MV-4-11 (cell line): ENCODE results near the gene DEF6.
A peak's percentile ranks its signal among the peaks of the same experiment; 100 is the strongest.

Experiments
- DNase-seq: peaks from one replicate; lab custom pipeline; 2025; lab: John Stamatoyannopoulos, UW

DEF6 gene

GRCh38 chr6:35297601-35298481, at the start of gene DEF6:
TSS of gene DEF6 (plus strand) at chr6:35297818. CDS start at chr6:35297857, 39 bp downstream.
- peak; percentile 92 for DNase-seq

GRCh38 chr6:35248300-35248699, 49.3 kb upstream of the DEF6 start:
- no peak for DNase-seq

GRCh38 chr6:35248965-35249364, 48.7 kb upstream of the DEF6 start:
- no peak for DNase-seq

- DNase-seq, result no peak
Observed at GRCh38 chr6:35251949-35252348, 45.7 kb upstream of the DEF6 start.

- no peak for DNase-seq
Observed at GRCh38 chr6:35253249-35253648, 44.4 kb upstream of the DEF6 start.

GRCh38 chr6:35258336-35258735, 39.3 kb upstream of the DEF6 start:
- no peak for DNase-seq

- no peak for DNase-seq
Observed at GRCh38 chr6:35258858-35259193, 38.8 kb upstream of the DEF6 start.

- peak; percentile 92 for DNase-seq
Observed at GRCh38 chr6:35259194-35259947, 38.2 kb upstream of the DEF6 start, which contains the start of gene ZNF76. TSS of gene ZNF76 (plus strand) at chr6:35259735. CDS start at chr6:35281152, 21,417 bp downstream.

GRCh38 chr6:35259948-35260590, 37.5 kb upstream of the DEF6 start:
- DNase-seq, result no peak

GRCh38 chr6:35260591-35261570, 36.7 kb upstream of the DEF6 start:
- no peak for DNase-seq

- DNase-seq, result no peak
Observed at GRCh38 chr6:35262596-35262995, 35.0 kb upstream of the DEF6 start.

- no peak for DNase-seq
Observed at GRCh38 chr6:35264550-35265274, 32.9 kb upstream of the DEF6 start.

GRCh38 chr6:35265523-35265922, 32.1 kb upstream of the DEF6 start:
- no peak for DNase-seq

- no peak for DNase-seq
Observed at GRCh38 chr6:35267446-35267845, 30.2 kb upstream of the DEF6 start.

- DNase-seq, result no peak
Observed at GRCh38 chr6:35267897-35268296, 29.7 kb upstream of the DEF6 start.

GRCh38 chr6:35272005-35272404, 25.6 kb upstream of the DEF6 start:
- DNase-seq, result no peak

- DNase-seq, result no peak
Observed at GRCh38 chr6:35273822-35274559, 23.6 kb upstream of the DEF6 start.

GRCh38 chr6:35275744-35276260, 21.8 kb upstream of the DEF6 start:
- DNase-seq, result no peak

- no peak for DNase-seq
Observed at GRCh38 chr6:35278708-35279107, 18.9 kb upstream of the DEF6 start.

- no peak for DNase-seq
Observed at GRCh38 chr6:35280903-35281302, 16.7 kb upstream of the DEF6 start.
